ENCODE measurements around the gene ARMC8.

Gene ARMC8

GRCh38 chr3:138281561-138281960, 94.5 kb downstream of the ARMC8 start:
- no peak for TF ChIP-seq CTCF (IDR thresholded peaks at IDR 0.05; ENCODE audit: low read depth, low read length, missing control alignments)
- DNase-seq (ENCODE audit: low read depth): no peak
- in situ Hi-C loops (cut with HindIII; ENCODE audit: low sequenced_read_pairs): no loop called here
- no peak overlapping the region for H3K4me3 ChIP-seq (ENCODE audit: low read depth, low read length)

GRCh38 chr3:138282836-138283235, 95.7 kb downstream of the ARMC8 start:
- no peak for DNase-seq (ENCODE audit: low read depth)
- no peak overlapping the region for H3K4me3 ChIP-seq (ENCODE audit: low read depth, low read length)
- TF ChIP-seq CTCF (IDR thresholded peaks at IDR 0.05; ENCODE audit: low read depth, low read length, missing control alignments): no peak
- in situ Hi-C loops (cut with HindIII; ENCODE audit: low sequenced_read_pairs): no loop called here

GRCh38 chr3:138284079-138284478, 97.0 kb downstream of the ARMC8 start:
- TF ChIP-seq CTCF (IDR thresholded peaks at IDR 0.05; ENCODE audit: low read depth, low read length, missing control alignments): no peak
- in situ Hi-C loops (cut with HindIII; ENCODE audit: low sequenced_read_pairs): no loop called here
- DNase-seq (ENCODE audit: low read depth): no peak
- no peak overlapping the region for H3K4me3 ChIP-seq (ENCODE audit: low read depth, low read length)

- H3K4me3 ChIP-seq (ENCODE audit: low read depth, low read length): no peak overlapping the region
- no peak for DNase-seq (ENCODE audit: low read depth)
- peak; percentile 23 for TF ChIP-seq CTCF (IDR thresholded peaks at IDR 0.05; ENCODE audit: low read depth, low read length, missing control alignments)
- in situ Hi-C loops (cut with HindIII; ENCODE audit: low sequenced_read_pairs): no loop called here
Observed at GRCh38 chr3:138284957-138285477, 97.9 kb downstream of the ARMC8 start.

- no peak for DNase-seq (ENCODE audit: low read depth)
- in situ Hi-C loops (cut with HindIII; ENCODE audit: low sequenced_read_pairs): no loop called here
- H3K4me3 ChIP-seq (ENCODE audit: low read depth, low read length): no peak overlapping the region
- no peak for TF ChIP-seq CTCF (IDR thresholded peaks at IDR 0.05; ENCODE audit: low read depth, low read length, missing control alignments)
Observed at GRCh38 chr3:138289260-138289659, 102.2 kb downstream of the ARMC8 start.

GRCh38 chr3:138289701-138290100, 102.6 kb downstream of the ARMC8 start:
- DNase-seq (ENCODE audit: low read depth): no peak
- in situ Hi-C loops (cut with HindIII; ENCODE audit: low sequenced_read_pairs): no loop called here
- no peak for TF ChIP-seq CTCF (IDR thresholded peaks at IDR 0.05; ENCODE audit: low read depth, low read length, missing control alignments)
- H3K4me3 ChIP-seq (ENCODE audit: low read depth, low read length): no peak overlapping the region

GRCh38 chr3:138296639-138297038, 109.5 kb downstream of the ARMC8 start:
- DNase-seq (ENCODE audit: low read depth): no peak
- H3K4me3 ChIP-seq (ENCODE audit: low read depth, low read length): no peak overlapping the region
- in situ Hi-C loops (cut with HindIII; ENCODE audit: low sequenced_read_pairs): no loop called here
- no peak for TF ChIP-seq CTCF (IDR thresholded peaks at IDR 0.05; ENCODE audit: low read depth, low read length, missing control alignments)

Data from astrocyte of the cerebellum (primary cell).